GM12801 (cell line): Measurements from ENCODE around the gene CTNNA3.

Experiments
- TF ChIP-seq, protein P1 (sequence below): IDR thresholded peaks from one replicate; pipeline ENCODE4 v1.5.1; 2011; ENCODE audit warnings: control low read depth; ENCODE audit not compliant: insufficient read length; ENCODE audit errors: extremely low read depth

The CTNNA3 gene

GRCh38 chr10:66813122-66813521 lies 882.9 kb downstream of the CTNNA3 start:
- TF ChIP-seq, protein P1, sequence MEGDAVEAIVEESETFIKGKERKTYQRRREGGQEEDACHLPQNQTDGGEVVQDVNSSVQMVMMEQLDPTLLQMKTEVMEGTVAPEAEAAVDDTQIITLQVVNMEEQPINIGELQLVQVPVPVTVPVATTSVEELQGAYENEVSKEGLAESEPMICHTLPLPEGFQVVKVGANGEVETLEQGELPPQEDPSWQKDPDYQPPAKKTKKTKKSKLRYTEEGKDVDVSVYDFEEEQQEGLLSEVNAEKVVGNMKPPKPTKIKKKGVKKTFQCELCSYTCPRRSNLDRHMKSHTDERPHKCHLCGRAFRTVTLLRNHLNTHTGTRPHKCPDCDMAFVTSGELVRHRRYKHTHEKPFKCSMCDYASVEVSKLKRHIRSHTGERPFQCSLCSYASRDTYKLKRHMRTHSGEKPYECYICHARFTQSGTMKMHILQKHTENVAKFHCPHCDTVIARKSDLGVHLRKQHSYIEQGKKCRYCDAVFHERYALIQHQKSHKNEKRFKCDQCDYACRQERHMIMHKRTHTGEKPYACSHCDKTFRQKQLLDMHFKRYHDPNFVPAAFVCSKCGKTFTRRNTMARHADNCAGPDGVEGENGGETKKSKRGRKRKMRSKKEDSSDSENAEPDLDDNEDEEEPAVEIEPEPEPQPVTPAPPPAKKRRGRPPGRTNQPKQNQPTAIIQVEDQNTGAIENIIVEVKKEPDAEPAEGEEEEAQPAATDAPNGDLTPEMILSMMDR: no peak

GRCh38 chr10:66811211-66811610 lies 884.8 kb downstream of the CTNNA3 start:
- TF ChIP-seq, protein P1: no peak

- TF ChIP-seq, protein P1: no peak
These were observed 886.6 kb downstream of the CTNNA3 start for GRCh38 chr10:66809402-66809801.

- TF ChIP-seq, protein P1: no peak
These were observed 890.4 kb downstream of the CTNNA3 start for GRCh38 chr10:66805612-66806011.

DNA sequence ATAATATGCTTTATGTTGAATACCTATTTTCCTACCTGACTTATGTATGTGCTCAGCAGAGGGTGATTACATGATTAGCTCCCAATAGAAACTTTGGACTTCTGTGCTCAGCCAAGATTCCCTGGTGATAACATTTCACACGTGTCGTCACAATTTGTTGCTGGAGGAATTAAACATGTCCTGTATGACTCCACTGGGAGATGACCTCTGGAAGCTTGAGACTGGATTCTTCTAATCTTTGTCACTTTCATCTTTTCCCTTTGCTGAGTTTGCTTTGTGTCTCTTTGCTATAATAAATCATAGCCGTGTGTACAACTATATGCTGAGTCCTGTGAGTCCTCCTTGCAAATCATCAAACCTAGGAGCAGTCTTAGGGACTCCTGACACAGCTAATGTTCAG lies 891.0 kb downstream of the CTNNA3 start:
- TF ChIP-seq, protein P1: no peak

DNA sequence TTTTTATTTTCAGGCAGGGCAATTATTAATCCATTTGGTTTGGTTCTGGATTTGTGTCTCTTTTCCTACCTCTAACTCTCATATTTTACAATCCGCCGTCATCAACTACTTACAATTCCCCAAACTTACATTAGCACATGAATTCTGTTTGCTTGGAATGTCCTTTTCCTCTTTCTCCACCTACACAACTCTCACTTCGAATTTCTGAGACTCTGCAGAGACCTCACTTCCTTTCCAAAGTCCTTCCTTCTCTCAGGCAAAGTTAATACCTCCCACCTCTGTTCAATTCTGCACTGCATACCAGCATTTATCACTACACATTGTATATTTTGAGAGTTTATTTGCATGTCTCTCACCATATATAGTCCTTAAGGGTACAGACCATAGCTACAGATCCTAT lies 892.8 kb downstream of the CTNNA3 start:
- TF ChIP-seq, protein P1: no peak

- TF ChIP-seq, protein P1: no peak
These were observed 896.5 kb downstream of the CTNNA3 start for GRCh38 chr10:66799474-66799873.

GRCh38 chr10:66795866-66796265 lies 900.1 kb downstream of the CTNNA3 start:
- TF ChIP-seq, protein P1: no peak
